Left hindlimb (tissue), 1 donor: ENCODE measurements around the gene IQCK.

ENCODE experiments used
- DNase-seq: peaks from one replicate; pipeline ENCODE4 v3.0.0-alpha.2; 2018

IQCK gene

DNA sequence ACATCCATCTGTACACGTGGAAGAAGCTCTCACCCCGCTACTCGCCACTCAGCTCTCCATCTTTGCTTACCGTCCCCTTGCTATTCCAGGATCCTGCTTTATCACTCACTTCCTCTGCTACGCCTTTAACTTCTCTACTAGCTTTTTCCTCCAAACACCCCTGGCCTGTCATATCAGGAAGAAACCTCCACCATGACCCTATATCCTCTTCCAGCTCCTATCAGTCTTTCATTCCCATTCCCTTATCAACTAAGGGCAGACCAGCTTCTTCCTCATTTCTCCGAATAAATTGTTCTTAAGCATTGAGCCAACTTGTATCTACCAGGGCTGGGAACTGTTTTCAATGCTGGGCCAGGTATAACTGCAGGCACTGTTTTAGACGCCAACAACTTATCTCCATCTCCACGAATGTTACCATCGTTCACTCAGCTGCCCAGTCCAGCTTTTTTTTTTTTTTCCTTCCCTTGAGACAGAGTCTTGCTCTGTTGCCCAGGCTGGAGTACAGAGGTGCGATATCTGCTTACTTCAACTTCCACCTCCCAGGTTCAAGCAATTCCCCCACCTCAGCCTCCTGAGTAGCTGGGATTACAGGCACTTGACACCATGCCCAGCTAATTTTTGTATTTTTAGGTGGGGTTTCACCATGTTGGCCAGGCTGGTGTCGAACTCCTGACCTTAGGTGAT lies 4.3 kb downstream of the IQCK start:
- DNase-seq: no peak

DNA sequence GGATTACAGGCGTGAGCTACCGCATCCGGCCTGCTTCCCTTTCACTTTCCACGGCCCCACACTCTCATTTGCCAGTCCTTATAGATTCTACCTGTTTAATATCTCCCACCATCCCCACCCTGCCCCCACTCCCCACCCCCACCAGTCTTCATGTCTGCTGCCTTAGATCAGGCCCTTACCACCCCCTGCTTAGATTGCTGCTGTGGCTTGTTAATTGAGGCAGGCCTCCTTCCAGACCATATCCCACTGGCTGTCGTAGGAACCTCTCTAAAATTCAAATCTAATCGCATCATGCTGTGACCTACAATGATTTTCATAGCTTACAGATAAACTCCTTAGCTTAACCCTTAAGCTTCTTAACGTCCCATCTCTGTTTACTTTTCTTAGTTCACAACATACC lies 4.9 kb downstream of the IQCK start:
- no peak for DNase-seq

DNA sequence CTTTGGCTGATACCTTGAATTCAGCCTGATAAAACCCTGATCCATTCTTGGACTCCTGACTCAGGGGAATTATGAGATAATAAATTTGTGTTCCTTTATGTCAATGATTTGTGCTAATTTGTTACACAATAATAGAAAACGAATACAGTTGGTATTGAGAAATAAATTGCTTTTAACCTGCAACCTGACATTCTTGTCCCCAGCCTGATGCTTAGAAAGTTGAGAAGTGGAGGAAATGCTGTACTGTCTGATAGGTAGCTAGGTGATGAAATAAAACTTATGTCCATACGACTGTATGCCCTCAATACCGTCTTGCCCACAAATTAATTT lies 10.5 kb downstream of the IQCK start:
- no peak for DNase-seq

DNA sequence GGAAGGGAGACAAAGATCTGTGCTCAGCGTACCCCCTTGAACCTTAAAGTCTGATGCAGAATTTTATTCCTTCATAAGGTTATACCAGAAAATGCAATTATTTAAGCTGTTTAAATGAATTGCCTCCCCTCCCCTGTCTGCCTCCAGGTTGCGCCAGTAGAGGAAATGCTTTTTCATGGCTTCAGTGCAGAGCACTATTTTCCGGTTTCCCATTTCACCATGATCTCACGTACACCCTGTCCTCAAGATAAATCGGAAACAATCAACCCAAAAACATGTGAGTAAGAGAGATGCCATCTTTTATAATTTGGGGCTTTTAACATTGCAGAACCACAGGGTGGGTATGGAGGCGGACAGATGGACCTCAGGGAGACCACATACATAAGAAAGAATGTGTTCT lies 15.5 kb downstream of the IQCK start:
- no peak for DNase-seq

DNA sequence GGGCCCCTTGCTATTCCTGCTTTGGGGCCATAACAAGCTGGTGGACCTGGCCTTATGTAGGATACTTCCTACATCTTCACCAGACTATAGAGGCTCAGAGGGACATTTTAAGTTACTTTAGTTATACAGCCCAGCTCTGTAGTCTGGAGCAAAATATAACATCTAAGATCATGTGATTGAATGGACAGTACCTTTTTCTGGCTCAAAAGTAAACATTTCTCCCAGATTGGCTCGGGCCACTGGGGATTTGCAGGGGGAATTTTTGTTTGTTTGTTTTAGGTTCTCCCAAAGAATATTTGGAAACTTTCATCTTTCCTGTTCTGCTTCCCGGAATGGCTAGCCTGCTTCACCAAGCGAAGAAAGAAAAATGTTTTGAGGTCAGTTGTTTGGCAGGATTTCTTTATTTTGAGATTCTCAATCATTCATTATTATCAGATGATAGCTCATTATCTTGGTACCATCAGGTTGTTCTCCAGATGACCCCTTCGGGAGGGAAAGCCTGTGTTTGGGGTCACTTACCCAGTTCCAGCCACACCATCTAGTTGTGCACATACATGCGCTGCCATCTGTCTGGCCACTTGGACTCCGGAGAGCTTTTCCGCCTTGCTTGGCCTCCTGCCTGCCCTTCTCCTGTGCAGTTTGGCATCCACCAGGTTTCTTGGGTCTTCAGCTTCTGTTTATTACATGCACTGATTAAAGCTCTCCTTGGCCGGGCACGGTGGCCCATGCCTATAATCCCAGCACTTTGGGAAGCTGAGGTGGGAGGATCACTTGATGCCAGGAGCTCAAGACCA lies 17.2 kb downstream of the IQCK start:
- DNase-seq: no peak

DNA sequence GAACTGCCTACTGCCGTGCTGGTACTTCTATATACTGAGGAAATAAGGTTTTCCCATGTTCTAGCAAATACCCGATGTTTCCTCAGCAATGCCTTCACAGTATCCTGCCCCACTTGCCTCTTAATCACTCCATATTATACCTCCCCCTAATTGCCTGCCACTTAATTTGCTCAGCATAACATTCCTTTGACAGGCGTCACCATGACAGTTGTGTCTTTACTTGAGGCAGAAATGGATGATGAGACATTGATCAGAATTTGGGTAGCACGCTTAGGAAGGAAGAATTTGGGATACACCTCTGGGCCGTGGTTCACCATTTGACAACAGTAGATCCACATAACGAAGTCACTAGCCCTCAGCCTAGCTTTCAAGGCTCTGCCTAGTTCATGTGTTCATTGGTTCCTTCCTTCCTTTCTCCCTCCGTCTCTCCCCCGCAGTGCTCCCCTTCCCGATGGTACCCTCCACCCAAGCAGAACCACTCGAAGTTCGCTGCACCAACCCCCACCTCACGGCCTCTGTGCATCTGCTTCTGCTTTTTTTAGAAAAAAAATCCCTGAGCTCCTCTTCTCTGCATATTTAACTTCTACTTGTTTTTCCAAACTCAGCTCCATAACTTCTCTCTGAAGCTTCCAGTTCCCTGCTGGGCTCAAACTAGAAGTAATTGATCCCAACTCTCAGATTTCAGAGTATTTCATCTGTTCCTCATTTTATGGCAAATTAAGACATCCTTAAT lies 19.4 kb downstream of the IQCK start:
- DNase-seq: no peak

DNA sequence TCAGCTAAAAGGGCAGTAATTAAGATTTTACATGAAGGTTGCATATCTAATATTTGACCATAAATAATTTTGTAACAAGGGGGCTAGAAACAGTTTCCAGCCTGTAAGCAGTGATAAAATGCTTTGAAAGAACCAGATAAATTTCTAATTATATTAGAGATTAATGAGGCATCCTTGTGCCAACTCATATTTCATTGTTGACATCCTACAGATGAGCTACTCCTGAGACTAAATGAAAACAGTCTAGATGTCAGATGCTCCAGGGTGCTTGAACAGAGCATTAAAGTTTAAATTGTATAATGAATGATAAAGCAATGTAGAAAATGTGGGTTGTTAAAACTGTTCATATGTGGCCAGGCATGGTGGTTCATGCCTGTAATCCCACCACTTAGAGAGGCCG lies 23.3 kb downstream of the IQCK start:
- no peak for DNase-seq

DNA sequence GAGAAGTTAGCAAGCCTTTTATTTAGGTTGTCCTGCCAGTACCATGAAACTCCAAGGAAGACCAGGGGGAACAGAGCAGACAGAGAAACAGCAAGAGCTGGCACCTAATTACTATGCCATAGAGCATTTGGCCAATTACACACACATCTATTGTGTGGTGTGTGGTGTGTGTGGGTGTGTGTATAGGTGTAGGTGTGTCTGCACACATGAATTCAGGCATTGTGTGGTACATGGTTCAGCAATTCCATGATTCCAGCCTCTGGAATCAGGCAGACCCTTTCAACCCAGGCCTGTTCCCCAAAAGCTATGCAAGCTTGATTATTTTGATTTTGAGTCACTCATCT lies 25.7 kb downstream of the IQCK start:
- DNase-seq: no peak

DNA sequence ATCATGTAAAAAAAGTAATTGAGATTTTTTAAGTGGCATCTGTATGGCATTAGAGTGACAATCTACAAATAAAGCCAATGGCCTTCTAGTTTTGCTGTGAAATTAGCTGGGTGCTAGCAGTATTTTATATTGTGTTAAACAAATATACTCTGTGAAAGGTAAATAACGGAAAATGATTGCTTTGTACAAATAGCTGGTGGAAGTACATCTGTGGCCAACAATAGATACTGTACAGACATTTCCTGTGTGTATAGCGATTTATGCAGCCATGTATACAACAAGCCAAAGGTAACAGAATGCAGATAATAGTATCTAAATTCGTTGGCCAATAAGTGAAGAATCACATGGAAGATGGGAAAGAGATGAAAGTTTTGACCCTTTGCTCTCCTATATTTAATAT lies 26.6 kb downstream of the IQCK start:
- DNase-seq: no peak

DNA sequence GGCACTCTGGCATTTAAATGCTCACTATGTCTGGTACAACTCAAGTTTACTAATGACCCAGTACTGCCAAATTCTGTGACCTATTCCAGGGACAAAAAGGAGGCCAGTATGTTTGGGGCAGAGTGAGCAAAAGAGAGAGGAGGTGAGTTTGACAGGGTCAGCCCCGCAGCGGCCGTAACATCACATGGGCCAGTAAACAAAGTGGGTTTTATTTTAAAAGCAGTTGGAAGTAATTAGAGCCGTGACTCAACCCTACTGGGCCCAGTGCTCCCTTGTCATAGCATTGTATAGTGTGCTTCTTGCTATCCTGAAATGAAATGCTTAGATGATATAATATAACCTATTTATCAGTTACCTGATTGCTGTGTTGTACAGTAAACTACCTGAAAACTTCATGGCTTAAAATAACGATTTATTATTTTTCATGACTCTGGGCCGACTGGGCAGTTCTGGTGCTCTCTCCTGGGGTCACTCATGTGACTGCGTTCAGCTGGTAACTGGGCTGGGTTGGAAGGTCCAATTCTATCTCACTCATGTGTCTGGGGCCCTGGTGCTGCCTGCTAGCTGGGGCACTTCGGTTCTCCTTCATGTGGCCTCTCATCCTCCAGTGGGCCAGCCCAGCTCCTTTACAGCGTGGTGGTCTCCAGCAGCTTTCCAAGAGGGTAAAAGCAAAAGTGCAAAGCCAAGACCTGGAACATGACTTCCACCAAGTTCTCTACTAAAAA lies 27.4 kb downstream of the IQCK start:
- DNase-seq: no peak

DNA sequence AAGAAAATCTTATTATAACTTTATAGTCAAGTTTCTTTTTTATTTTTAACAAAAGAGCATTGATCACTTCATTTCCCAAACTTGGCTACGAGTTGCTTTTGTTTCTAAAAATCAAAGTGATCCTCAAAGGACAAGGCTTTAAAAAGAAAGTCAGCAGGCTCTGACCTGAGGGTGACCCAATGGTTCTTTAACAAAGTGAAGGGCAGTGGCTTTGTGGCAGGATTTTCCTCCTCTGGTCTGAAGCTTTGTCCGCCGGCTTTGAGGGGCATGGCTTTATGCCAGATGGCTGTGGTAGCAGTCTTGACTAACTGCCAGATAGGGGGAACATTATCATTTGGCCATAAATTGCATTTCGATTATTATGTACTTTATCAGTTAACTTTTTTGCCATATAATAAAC lies 28.5 kb downstream of the IQCK start:
- peak; percentile 41 for DNase-seq

DNA sequence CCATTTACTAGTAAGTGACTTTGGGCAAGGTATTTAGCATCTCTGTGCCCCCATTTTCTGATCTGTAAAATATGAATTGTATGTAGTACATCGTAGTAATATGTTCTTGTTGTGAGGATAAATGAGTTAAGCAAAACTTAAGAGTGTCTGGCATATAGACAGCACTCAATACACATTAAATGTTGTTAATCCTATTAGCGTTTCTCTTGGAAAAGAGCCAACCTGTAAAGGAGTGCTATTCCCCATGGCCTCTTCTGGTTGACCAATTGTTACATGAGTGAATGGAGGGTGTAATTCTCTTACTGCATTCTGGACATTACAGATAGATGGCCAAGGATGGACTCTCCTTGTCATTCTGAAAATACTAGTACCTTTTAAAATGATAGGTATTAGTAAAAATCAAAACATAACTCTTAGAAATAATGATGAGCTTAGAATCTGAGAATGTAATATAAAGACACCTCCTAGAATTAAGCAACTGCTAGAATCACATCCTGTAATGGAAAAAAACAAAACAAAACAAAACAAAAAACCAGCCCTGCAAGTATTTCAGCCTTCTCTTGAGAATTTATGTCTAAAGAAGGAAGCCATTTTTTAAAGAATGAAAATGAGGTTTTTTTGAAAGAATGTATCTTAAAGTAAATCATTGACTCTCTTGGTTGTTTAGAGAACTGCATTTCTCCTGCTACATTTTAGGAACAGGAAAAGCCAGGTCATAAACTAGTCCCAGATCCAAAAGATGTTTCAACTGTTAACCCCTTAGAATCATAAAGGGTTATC lies 30.5 kb downstream of the IQCK start:
- DNase-seq: no peak

DNA sequence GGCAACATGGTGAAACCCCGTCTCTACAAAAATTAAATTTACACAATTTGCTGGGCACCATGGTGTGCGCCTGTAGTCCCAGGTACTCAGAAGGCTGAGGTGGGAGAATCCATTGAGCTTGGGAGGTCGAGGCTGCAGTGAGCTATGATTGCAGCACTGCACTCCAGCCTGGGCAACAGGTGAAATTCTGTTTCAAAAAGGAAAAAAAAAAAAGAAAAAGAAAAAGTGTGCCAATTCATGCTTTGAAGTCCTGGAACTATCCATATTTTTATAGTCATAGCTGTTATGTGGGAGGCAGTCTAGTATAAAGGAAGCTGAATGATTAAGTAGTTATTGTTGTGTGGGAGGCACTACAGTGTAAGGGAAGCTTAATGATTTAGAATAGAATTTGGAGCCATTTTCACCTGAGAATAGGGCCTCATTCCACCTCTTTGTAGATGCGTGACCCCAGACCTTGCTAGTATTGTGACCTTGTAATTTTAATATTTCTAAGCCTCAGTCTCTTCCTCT lies 31.6 kb downstream of the IQCK start:
- no peak for DNase-seq

DNA sequence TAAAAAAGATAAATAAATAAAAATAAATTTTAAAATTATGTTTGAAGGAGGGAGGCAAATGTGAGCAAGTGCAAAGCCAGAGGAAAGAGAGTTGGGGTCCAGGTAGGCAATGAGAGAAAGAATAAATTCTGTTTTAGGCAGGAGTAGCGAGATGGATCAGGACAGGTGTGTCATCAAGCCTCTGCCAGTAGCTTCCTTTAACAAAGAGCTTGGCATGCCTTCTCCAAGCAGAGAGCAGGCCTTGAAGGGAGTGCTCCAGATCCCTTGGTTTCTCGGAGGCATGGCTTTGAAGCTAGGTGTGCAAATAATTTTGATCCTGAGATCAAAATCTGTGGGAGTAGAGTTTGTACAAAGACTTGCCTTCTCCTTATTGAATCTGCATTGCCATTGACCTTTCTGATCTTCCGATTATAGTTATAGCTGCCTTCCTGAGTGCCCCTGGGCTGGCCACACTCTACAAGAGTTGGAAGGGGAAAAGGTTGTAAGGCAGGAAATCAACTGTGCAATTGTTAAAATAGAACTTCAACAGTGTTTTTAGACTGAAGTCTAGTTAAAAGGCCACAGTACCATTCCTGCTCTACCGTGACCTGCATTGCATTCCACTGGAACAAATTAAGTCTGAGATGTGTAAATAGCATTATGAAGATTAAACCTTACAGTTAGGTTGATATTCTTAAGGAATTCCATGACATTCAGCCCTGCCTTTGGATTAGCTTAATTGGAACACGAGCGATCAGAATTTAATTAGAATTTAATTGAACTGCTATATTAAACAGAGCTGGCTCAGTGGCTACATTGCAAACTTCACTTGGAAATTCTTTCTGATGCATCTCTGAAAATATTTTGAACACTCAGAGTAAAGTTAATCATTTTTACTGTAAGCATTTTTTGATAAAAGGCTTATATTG lies 33.7 kb downstream of the IQCK start:
- no peak for DNase-seq

DNA sequence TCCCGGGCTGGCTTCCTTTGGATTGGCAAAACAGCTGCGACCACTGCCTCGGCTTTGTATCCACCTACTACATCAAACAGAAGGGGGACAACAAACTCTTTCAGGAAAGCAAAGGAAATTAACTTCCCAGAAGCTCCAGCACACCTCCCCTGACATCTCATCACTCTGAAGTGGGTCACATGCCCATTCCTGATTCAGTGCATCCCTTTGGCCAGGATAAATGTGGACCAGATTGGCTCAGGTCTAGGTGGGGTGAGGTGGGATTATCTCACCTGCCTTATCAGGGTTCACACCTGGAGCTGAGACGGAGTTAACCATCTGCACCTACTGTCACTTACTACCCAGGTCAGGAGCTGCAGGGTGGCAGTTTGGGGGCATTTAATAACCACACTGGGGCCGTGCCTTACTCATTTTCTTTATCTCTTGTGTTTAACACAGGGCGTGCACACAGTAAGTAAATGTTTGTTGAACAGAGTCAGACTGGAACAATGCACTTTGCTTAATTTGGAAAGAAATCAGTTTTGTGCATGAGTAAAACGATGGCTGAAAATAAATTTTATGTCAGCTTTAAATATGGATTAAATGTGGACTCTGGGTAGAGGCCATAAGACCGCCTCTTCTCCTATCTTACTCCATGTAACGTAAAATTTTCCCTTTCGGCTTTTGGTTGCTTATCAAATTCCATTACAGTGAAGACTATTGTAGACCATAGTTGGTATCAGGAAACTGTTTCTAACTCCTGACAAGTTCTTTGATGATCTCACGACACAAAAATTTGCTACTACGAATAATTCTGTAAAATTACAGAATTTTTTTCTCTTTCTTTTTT lies 36.0 kb downstream of the IQCK start:
- DNase-seq: no peak

DNA sequence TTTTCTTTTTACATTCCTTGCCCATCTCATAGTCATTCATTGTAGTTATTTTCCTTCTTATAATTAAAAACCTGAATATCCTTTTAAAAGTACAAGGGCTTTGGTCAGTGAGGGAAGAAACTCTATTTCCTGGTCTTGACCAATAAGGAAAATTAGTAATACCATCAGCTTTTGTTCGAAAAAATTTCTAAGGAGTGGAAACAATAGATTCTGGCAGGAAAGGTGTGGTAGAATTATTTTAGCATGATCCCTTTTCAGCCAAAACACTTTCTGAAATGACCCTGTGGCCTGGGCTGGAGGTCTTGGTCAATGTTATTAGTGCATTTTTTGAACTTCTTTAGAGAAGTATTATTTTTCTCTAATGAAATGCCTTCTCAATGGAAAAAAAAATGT lies 36.6 kb downstream of the IQCK start:
- DNase-seq: no peak

DNA sequence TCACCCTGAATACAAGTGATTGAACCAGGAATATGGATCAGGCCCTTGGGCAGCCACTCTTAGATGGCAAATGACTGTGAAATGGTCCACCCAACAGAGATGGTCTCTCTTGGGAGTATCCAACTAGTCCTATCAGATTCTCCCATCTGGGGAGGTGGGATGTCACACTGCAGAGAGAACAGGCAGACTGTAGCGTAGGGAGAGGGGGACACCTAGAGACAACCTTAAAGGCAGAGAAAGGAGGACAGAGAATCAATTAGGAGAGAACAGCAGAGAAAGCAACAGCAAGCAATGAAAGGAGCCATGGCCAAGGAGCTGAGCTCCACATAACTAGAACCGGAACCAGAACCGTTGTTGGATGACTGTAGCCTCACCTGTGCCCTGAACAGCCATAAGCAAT lies 37.2 kb downstream of the IQCK start:
- no peak for DNase-seq

DNA sequence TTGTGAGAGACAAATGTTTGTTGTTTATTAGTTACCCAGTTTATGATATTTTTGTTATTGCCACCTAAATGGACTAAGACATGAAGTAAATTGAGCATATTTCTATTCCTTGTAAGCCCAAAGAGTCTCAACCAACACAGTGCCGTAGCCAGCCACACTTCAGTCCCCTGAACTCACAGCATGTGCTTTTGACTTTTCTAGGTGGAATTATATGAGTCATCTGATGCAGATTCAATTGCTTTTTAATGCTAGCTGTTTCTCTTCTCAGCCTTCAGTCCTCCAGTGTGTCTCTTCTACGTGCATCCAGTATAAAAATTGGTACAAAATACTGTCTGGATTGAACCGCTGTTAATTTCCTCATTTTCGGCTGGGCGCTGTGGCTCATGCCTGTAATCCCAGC lies 39.0 kb downstream of the IQCK start:
- no peak for DNase-seq

DNA sequence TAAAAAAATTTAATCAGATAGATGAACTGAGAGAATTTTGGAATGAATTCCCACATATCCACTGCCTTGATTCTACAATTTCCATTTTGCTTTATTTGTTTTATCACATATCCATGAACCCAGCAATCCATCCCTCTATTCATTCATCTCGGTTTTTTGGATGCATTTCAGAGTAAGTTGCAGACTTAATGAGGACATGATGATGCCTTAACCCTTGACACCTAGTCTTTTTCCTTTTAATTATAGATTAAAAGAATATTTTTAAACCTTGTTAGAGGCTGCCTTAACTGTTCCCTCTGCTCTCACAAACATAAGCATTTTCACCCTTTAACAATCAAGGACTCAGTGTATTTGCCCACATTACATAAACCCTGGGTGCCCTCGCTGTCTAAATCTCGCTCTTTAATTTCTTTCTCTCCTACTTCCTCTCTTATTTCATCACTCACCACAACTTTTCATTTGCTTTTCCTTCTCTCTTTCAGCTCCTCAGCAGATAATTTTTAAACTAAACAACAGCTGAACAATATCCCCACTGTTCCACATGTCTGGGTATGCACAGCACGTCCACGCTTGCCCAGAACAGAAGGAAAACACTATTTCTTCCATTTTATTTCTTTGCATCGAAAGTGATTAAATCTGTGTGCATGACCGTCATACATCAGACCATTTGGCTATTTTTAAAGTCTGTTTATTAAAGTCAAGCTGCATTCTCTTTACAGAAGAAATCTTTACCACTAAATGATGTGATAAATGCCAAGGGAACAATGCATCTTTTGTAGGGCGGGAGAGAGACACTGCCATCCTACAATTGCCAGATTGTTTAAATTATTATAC lies 39.9 kb downstream of the IQCK start:
- DNase-seq: no peak
